ENCODE results near the gene KRT25.

GRCh38 chr17:40777971-40778370 lies 22.8 kb upstream of the KRT25 start:
- TF ChIP-seq, protein P1, sequence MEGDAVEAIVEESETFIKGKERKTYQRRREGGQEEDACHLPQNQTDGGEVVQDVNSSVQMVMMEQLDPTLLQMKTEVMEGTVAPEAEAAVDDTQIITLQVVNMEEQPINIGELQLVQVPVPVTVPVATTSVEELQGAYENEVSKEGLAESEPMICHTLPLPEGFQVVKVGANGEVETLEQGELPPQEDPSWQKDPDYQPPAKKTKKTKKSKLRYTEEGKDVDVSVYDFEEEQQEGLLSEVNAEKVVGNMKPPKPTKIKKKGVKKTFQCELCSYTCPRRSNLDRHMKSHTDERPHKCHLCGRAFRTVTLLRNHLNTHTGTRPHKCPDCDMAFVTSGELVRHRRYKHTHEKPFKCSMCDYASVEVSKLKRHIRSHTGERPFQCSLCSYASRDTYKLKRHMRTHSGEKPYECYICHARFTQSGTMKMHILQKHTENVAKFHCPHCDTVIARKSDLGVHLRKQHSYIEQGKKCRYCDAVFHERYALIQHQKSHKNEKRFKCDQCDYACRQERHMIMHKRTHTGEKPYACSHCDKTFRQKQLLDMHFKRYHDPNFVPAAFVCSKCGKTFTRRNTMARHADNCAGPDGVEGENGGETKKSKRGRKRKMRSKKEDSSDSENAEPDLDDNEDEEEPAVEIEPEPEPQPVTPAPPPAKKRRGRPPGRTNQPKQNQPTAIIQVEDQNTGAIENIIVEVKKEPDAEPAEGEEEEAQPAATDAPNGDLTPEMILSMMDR (IDR thresholded peaks at IDR 0.05), result no peak
- no peak for TF ChIP-seq ZFX (IDR thresholded peaks at IDR 0.05; ENCODE audit: borderline replicate concordance)
